IMR-90 (cell line): ENCODE measurements around the gene COA5. TPM values are rescaled to one million over a fixed set of nuclear protein-coding genes. Genes with fewer than 3 reads are reported as not detected.

Experiments used
- ATAC-seq: fragments of 200-7000 bp; cut with Tn5 transposase; 2 replicates; pipeline ENCODE4 v1.9.1; 2020; ENCODE audit warnings: low read depth, mild to moderate bottlenecking, moderate library complexity
- BruUV-seq: library from RNA; stranded (reverse); fragments of 400-500 nt; replicated peaks from 2 replicates; lab custom pipeline; 2021; lab: Mats Ljungman, UMichigan
- CTCF ChIA-PET: fragments of 300-600 bp; formaldehyde crosslinking; extraction: SDS; loops from one replicate; lab custom pipeline; 2021; ENCODE audit warnings: antibody characterized with exemption; lab: Yijun Ruan, JAX
- POLR2A ChIA-PET: fragments of 300-600 bp; sonication (Branson Sonifier 250); formaldehyde crosslinking; loops from one replicate; lab custom pipeline; 2022; ENCODE audit warnings: antibody characterized with exemption; ENCODE audit not compliant: unreplicated experiment; lab: Charles Lee
- DNase-seq: peaks from one replicate; pipeline ENCODE4 v3.0.0; 2013
- H2AFZ ChIP-seq: replicated peaks from 2 replicates; pipeline ENCODE3; 2013; ENCODE audit warnings: low read length, mild to moderate bottlenecking; ENCODE audit not compliant: poor library complexity
- H2AK5ac ChIP-seq: 2 replicates; pipeline ENCODE4 v1.6.1; 2013; ENCODE audit warnings: low read depth, low read length, inconsistent platforms
- H2AK9ac ChIP-seq: replicated peaks from 2 replicates; pipeline ENCODE3; 2013; ENCODE audit warnings: mild to moderate bottlenecking, low read depth, low read length, moderate library complexity; ENCODE audit not compliant: poor library complexity
- H2BK120ac ChIP-seq: 2 replicates; pipeline ENCODE4 v1.6.1; 2013; ENCODE audit warnings: low read depth, low read length, inconsistent platforms
- H2BK15ac ChIP-seq: 3 replicates; pipeline ENCODE4 v1.6.1; 2013; ENCODE audit warnings: low read depth, low read length, inconsistent platforms
- H2BK20ac ChIP-seq: 2 replicates; pipeline ENCODE4 v1.6.1; 2013; ENCODE audit warnings: low read depth, mild to moderate bottlenecking, inconsistent platforms, low read length, moderate library complexity
- H2BK5ac ChIP-seq: 2 replicates; pipeline ENCODE4 v1.6.1; 2013; ENCODE audit warnings: mild to moderate bottlenecking, low read depth, low read length, inconsistent platforms; ENCODE audit not compliant: poor library complexity, severe bottlenecking
- H3K14ac ChIP-seq: replicated peaks from 2 replicates; pipeline ENCODE4 v1.6.1; 2013; ENCODE audit warnings: low read depth, low read length, inconsistent platforms
- H3K18ac ChIP-seq: 2 replicates; pipeline ENCODE4 v1.6.1; 2013; ENCODE audit warnings: low read depth, low read length, control low read depth
- H3K23ac ChIP-seq: 2 replicates; pipeline ENCODE4 v1.6.1; 2013; ENCODE audit warnings: low read depth, low read length, inconsistent platforms
- H3K27ac ChIP-seq: 2 replicates; pipeline ENCODE4 v1.5.1; 2013; ENCODE audit warnings: mild to moderate bottlenecking, control low read depth, low read length; ENCODE audit not compliant: insufficient read depth
- H3K27me3 ChIP-seq: 2 replicates; pipeline ENCODE4 v1.6.1; 2013; ENCODE audit warnings: low read length; ENCODE audit not compliant: control insufficient read depth, insufficient read depth
- H3K36me3 ChIP-seq: 2 replicates; pipeline ENCODE4 v1.6.1; 2013; ENCODE audit warnings: low read length, mixed read lengths; ENCODE audit not compliant: control insufficient read depth, insufficient read depth
- H3K4ac ChIP-seq: 2 replicates; pipeline ENCODE4 v1.6.1; 2013; ENCODE audit warnings: low read depth, low read length, inconsistent platforms
- H3K4me1 ChIP-seq: 2 replicates; pipeline ENCODE4 v1.6.1; 2013; ENCODE audit warnings: low read length, mixed read lengths; ENCODE audit not compliant: control insufficient read depth, insufficient read depth
- H3K4me2 ChIP-seq: 2 replicates; pipeline ENCODE4 v1.6.1; 2013; ENCODE audit warnings: low read depth, mild to moderate bottlenecking, control low read depth, low read length, moderate library complexity
- H3K4me3 ChIP-seq: 2 replicates; pipeline ENCODE4 v1.5.1; 2013; ENCODE audit warnings: low read depth, mild to moderate bottlenecking, control low read depth, low read length, moderate library complexity; ENCODE audit not compliant: insufficient read depth
- H3K56ac ChIP-seq: 2 replicates; pipeline ENCODE4 v1.6.1; 2013; ENCODE audit warnings: low read length, inconsistent platforms; ENCODE audit not compliant: insufficient read depth; ENCODE audit errors: extremely low read depth
- H3K79me1 ChIP-seq, 2 experiments: 2 replicates each; pipeline ENCODE4 v1.6.1; 2013; ENCODE audit warnings: low read length in 2 of 2, inconsistent platforms in 1 of 2, low read depth in 1 of 2
- H3K9ac ChIP-seq: 2 replicates; pipeline ENCODE4 v1.6.1; 2013; ENCODE audit warnings: low read depth, low read length, control low read depth
- H3K9me1 ChIP-seq: 2 replicates; pipeline ENCODE4 v1.6.1; 2013; ENCODE audit warnings: low read length, inconsistent platforms; ENCODE audit not compliant: insufficient read depth
- H3K9me3 ChIP-seq: 2 replicates; pipeline ENCODE4 v1.6.1; 2013; ENCODE audit warnings: low read length; ENCODE audit not compliant: control insufficient read depth, insufficient read depth
- H4K20me1 ChIP-seq: 2 replicates; pipeline ENCODE4 v1.6.1; 2013; ENCODE audit warnings: low read length, inconsistent platforms; ENCODE audit not compliant: insufficient read depth
- H4K5ac ChIP-seq: 2 replicates; pipeline ENCODE4 v1.6.1; 2013; ENCODE audit warnings: mild to moderate bottlenecking, low read depth, low read length, control low read depth
- H4K8ac ChIP-seq, 2 experiments: 2 replicates each; pipeline ENCODE4 v1.6.1; 2013; ENCODE audit warnings: low read depth in 2 of 2, low read length in 2 of 2, control low read depth in 1 of 2, inconsistent platforms in 1 of 2
- H4K91ac ChIP-seq: 2 replicates; pipeline ENCODE4 v1.6.1; 2013; ENCODE audit warnings: low read depth, low read length, inconsistent platforms; ENCODE audit not compliant: insufficient read depth
- BHLHE40 ChIP-seq: fragments of 150-350 bp; IDR thresholded peaks from 2 replicates; pipeline ENCODE4 v1.6.1; 2016; ENCODE audit warnings: mild to moderate bottlenecking, low read depth, low read length
- CHD1 ChIP-seq: IDR thresholded peaks from 2 replicates; pipeline ENCODE4 v1.6.1; 2012; ENCODE audit warnings: low read depth, low read length, improper control_type of control experiment
- CTCF ChIP-seq: conservative IDR thresholded peaks from 2 replicates; pipeline ENCODE4 v1.5.1; 2012; ENCODE audit warnings: mild to moderate bottlenecking, low read depth, low read length, improper control_type of control experiment
- ELK1 ChIP-seq: fragments of 150-350 bp; IDR thresholded peaks from 2 replicates; pipeline ENCODE4 v1.6.1; 2016; ENCODE audit warnings: low read depth, mild to moderate bottlenecking, low read length, moderate library complexity, borderline replicate concordance
- FOS ChIP-seq: fragments of 150-350 bp; IDR thresholded peaks from 2 replicates; pipeline ENCODE4 v1.6.1; 2016; ENCODE audit warnings: low read depth, low read length
- MAFK ChIP-seq: IDR thresholded peaks from 2 replicates; pipeline ENCODE4 v1.6.1; 2012; ENCODE audit warnings: low read depth, low read length, improper control_type of control experiment
- MAZ ChIP-seq: IDR thresholded peaks from 2 replicates; pipeline ENCODE4 v1.6.1; 2012; ENCODE audit warnings: low read depth, mild to moderate bottlenecking, low read length, improper control_type of control experiment, moderate library complexity, borderline replicate concordance
- NFE2L2 ChIP-seq: fragments of 150-350 bp; IDR thresholded peaks from 2 replicates; pipeline ENCODE4 v1.6.1; 2016; ENCODE audit warnings: low read depth, mild to moderate bottlenecking, low read length
- POLR2A ChIP-seq: IDR thresholded peaks from 2 replicates; pipeline ENCODE4 v1.6.1; 2012; ENCODE audit warnings: mild to moderate bottlenecking, low read depth, low read length
- RCOR1 ChIP-seq: IDR thresholded peaks from 2 replicates; pipeline ENCODE4 v1.6.1; 2012; ENCODE audit warnings: mild to moderate bottlenecking, low read length, improper control_type of control experiment; ENCODE audit not compliant: insufficient replicate concordance
- RFX5 ChIP-seq: IDR thresholded peaks from 2 replicates; pipeline ENCODE4 v1.8.0; 2012; ENCODE audit warnings: low read depth, mild to moderate bottlenecking, low read length, moderate library complexity
- WGBS, 2 experiments: methylation state at CpG; one replicate each; pipeline versions ENCODE4 v1.1.5 to v1.1.7; 2013; ENCODE audit warnings: missing lambda C conversion rate in 2 of 2; ENCODE audit not compliant: insufficient read length in 1 of 2; ENCODE audit errors: extremely low coverage in 2 of 2; 5-methylcytosine and 5-hydroxymethylcytosine counted together
- dilution Hi-C: fragments of 300-500 bp; cut with HindIII; formaldehyde crosslinking; loops from one replicate; pipeline ENCODE4 v1.14.3; 2018; ENCODE audit warnings: low sequenced_read_pairs; ENCODE audit not compliant: unreplicated experiment
- in situ Hi-C: fragments of 300-500 bp; cut with MboI; formaldehyde crosslinking; loops from 3 replicates; pipeline ENCODE4 v1.14.3; 2019; ENCODE audit warnings: low sequenced_read_pairs, inconsistent platforms, mixed read lengths
- intact Hi-C: fragments of 100-400 bp; cut with micrococcal nuclease; formaldehyde crosslinking; loops from 2 replicates; pipeline ENCODE4 v1.10.0; 2022
- polyA plus RNA-seq, 3 experiments: library from polyadenylated mRNA; depleted of rRNA; stranded (reverse); fragments of >200 nt; gene quantifications; 2 replicates each; pipeline ENCODE4 v1.2.3, GENCODE V29; 2012; ENCODE audit warnings: low replicate concordance in 1 of 3
- total RNA-seq: library from RNA; depleted of rRNA; stranded (reverse); fragments of >200 nt; gene quantifications from 2 replicates; pipeline ENCODE4 v1.2.3, GENCODE V29; 2012
- TF ChIP-seq, protein P1 (sequence below): fragments of 150-350 bp; IDR thresholded peaks from 2 replicates; pipeline ENCODE4 v1.6.1; 2017; ENCODE audit warnings: mild to moderate bottlenecking, antibody characterized with exemption, low read length, low read depth

The COA5 gene
- total and polyA plus RNA-seq, 2 of the 4 experiments (the other 2 are of a cell fraction) = 8.4 to 14.2 TPM

DNA sequence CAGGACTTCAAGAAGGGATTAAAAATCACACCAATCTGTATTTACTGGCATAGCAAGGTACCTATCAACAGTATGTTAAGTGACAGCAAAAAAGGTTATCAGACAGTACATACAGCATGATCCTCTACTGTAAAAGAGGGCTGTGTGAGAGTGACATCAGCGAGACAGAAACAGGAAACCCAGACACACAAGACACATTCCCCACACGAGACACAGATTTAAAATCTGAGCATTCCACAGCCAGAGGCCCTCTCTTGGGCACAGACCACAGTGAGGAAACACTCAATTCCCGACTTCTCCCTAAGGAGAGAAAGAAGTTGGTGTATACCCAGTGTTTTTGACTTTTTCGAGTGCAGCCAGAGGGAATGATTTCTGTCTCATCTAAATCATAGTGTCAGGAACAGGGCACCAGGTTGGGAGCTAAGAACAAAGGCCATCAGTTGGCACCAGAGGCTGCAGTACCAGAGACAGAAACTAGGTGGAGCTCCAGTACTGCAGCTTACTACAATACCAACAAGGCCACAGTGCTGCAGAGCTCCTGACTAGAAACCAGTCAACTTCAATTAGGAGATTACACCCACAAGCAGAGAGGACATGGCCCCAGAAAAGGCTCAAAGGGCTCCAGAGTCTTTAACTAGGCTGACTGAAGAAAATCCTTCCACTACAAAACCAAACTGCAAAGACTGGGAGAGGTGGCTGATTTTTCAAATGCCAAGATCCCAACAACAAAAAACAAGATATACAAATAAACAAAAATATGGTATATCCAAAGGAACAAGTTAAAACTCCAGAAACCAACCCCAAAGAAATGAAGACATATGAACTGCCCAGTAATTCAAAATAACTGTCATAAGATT is 41.1 kb upstream of the COA5 start (continued):
- TF ChIP-seq POLR2A = no peak
- no peak for TF ChIP-seq CHD1

- no peaks in the 10 kb centered on the region for H4K20me1 ChIP-seq
- no peak overlapping the region for H3K27ac ChIP-seq
- no TSS peak for BruUV-seq
- H2AFZ ChIP-seq = no peak overlapping the region
- H2AK9ac ChIP-seq = no peak overlapping the region
- H3K4me3 ChIP-seq = no peak overlapping the region
- no peak overlapping the region for H3K23ac ChIP-seq
- no peak overlapping the region for H3K4me2 ChIP-seq
- H3K4me1 ChIP-seq = no peaks in the 10 kb centered on the region
- intact Hi-C loops = no loop called here
- no peak overlapping the region for H3K9ac ChIP-seq
- TF ChIP-seq MAFK = no peak
- no peak for TF ChIP-seq MAZ
- TF ChIP-seq POLR2A = no peak
- TF ChIP-seq FOS = no peak
- no peak for TF ChIP-seq CHD1
- no peak for TF ChIP-seq RFX5
- TF ChIP-seq ELK1 = no peak
- TF ChIP-seq BHLHE40 = no peak
- TF ChIP-seq CTCF = no peak
- TF ChIP-seq, protein P1, sequence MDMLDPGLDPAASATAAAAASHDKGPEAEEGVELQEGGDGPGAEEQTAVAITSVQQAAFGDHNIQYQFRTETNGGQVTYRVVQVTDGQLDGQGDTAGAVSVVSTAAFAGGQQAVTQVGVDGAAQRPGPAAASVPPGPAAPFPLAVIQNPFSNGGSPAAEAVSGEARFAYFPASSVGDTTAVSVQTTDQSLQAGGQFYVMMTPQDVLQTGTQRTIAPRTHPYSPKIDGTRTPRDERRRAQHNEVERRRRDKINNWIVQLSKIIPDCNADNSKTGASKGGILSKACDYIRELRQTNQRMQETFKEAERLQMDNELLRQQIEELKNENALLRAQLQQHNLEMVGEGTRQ = no peak
- TF ChIP-seq NFE2L2 = no peak
- no peak for TF ChIP-seq RCOR1
- H3K27me3 ChIP-seq = peaks cover 4% of the 10 kb centered on the region
- dilution Hi-C loops = no loop called here
- no peaks in the 10 kb centered on the region for H3K79me1 ChIP-seq
- H3K9me3 ChIP-seq = no peaks in the 10 kb centered on the region
- DNase-seq = no peak
- no peak overlapping the region for H3K14ac ChIP-seq
- no peaks in the 10 kb centered on the region for H3K36me3 ChIP-seq
- H4K91ac ChIP-seq = no peak overlapping the region
- H2BK120ac ChIP-seq = no peak overlapping the region
- no peaks in the 10 kb centered on the region for H3K9me1 ChIP-seq
- no peak overlapping the region for H2BK20ac ChIP-seq
- H3K56ac ChIP-seq = no peak overlapping the region
- POLR2A ChIA-PET = no interaction called here
- CTCF ChIA-PET = interaction anchor here (0.6 to 1.6 kb wide), 2 partner anchors 188 to 524 kb away, joined by 3 to 5 read pairs; no protein-coding TSS in a partner anchor
- no peak overlapping the region for H3K4ac ChIP-seq
- no peak overlapping the region for H2AK5ac ChIP-seq
- in situ Hi-C loops = loop anchor here (5.0 to 25.0 kb wide), 3 partner anchors 196 to 864 kb away; no protein-coding TSS in a partner anchor
- H4K8ac ChIP-seq = no peak overlapping the region
- no CpG with 5 or more reads among the region's 4 CpGs for WGBS, 2 experiments
- no peak for ATAC-seq
- no peak overlapping the region for H2BK5ac ChIP-seq
- H3K18ac ChIP-seq = no peak overlapping the region
- no peak overlapping the region for H4K5ac ChIP-seq
- no peak overlapping the region for H2BK15ac ChIP-seq
These were observed 40.1 kb upstream of the COA5 start for GRCh38 chr2:98648451-98648850.
